CD1c-positive myeloid dendritic cell (primary cell): ENCODE measurements around the gene PPP1R13L.

Experiments
- DNase-seq: peaks from one replicate; pipeline ENCODE4 v3.0.0-alpha.2; 2016; ENCODE audit errors: extremely low spot score

The PPP1R13L gene

DNA sequence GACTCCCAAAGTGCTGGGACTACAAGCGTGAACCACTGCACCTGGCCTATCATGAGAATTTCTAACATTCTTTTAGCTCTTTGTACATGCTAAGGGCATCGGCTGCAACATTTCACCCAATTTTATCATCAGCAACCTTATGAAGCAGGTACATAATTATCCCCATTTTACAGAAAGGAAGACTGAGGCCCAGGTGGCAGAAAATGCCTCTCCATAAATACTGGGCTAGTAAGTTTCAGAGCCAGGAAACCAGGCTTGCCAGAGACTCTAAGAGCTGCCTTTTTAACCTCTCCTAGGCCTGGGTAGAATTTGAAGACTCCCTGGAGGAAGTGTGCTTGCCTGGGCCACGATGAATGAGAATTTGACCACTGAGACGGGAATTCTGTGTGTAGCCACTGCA lies 36.7 kb downstream of the PPP1R13L start:
- no peak for DNase-seq

DNA sequence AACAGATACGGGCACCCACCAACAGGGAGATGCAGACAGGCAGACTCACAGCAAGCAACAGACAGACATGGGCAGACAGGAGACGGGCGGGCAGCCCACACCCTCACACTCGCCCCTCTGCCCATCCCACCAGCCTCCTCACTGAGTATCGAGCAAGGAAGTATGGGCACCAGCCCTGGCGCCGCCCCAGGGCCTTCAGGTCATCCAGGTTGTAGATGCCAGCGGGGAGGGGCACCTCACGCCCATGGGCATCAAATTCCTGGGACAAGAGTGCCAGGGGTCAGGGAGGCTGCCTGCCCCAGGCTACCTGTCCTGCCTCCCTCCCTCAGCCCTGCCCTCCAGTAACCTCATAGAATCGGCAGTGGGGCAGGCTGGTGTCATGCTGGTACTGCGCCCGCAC lies 40.2 kb downstream of the PPP1R13L start:
- DNase-seq: no peak

DNA sequence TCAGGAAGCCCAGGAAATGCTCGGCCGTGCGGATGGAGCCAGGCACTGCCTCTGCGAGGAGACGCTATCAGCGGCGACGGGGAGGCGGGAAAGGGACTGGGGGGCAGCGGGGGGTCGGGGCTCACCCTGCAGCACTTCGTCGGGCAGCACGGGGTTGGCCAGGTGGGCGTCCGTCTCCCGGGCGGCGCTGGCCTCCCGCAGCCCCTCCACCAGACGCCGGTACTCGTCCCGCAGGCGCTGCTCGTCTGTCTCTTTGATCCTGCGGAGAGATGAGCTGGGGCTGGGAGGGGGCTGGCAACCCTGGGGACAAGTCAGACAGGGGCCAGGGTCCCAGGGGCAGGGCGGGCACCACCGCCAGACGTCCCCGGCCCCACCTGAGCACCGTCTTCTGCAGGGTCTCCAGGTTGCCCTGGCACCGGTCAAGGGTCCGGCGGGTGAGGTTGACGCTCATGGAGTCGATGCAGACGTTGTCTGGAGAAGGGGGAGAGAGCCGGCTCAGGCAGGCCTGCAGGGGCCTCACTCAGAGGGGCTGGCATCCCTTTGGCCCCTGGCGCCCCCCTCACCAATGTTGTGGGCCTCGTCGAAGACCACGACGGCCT lies 40.9 kb downstream of the PPP1R13L start:
- no peak for DNase-seq

DNA sequence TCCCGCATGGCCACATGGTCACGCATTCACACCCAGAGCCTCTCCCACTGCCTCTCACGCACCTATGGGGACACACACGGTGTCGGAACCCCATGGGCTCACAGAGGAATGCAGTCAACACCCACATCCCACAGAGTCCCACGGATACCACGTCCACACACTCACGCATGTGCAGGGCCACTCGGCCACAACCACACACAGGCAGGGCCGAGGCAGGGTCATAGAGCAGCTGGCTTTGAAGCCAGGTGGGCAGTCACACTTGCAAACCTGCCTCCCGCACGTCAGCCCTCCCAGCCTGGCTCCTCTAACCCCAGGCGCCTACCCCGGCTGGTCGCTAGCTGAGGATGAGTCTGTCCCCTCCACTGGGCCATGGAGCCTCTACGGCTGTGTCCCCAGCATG lies 42.6 kb downstream of the PPP1R13L start:
- no peak for DNase-seq

DNA sequence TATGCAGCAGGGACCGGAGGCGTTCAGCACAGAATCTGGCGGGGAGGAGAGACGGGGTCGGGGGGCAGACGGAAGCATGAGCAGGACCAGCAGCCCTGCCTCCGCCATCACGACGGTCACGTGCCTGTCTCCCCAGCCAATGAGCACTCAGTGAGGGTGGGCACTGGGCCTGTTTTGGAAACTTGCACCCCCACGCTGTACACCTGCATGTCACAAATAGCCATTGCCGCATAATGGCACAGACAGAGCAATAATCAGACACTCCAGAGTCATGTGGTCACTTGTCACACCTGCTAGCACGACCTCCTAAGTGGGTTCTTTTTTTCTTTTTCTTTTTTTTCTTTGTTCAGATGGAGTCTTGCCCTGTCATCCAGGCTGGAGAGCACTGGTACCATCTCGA lies 43.3 kb downstream of the PPP1R13L start:
- DNase-seq: no peak

DNA sequence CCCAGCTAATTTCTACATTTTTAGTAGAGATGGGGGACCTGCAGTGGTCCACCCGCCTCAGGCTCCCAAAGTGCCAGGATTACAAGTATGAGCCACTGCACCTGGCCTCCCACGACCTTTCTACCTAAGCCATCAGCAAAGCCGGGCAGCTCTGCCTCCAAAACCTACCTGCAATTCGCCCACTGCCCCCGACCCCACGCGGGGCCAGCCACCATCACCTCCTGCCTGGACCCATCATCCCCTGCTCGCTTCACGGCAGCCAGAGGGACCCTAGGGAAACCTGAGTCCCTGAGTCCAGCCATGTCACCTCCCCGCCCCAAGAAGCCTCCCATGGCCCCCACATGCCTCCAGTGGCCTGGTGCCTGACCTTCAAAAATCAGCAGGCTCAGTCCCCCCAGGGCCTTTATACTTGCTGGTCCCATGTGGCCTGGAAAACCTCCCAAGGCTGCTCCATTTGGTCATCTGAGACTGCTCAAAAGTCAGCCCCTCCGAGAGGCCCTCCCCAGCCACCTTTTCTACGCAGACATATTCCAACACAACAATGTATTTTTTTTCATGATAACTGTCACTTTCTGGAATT lies 46.6 kb downstream of the PPP1R13L start:
- no peak for DNase-seq

DNA sequence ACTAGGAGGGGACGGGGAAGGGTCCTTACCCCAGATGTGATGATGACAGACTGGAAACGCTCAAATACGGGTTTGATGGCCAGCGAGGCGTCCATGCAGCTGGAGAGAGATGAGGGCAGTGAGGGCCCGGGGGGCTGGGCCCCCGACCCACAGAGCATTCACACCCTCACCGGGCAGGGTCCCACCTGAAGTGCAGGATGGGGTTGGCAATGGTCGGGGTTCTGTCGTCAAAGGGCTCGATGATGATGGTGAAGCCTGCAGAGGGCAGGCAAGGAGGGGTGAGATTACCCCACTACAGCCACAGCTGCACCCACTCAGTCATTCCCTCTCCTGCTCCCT lies 47.5 kb downstream of the PPP1R13L start:
- no peak for DNase-seq

DNA sequence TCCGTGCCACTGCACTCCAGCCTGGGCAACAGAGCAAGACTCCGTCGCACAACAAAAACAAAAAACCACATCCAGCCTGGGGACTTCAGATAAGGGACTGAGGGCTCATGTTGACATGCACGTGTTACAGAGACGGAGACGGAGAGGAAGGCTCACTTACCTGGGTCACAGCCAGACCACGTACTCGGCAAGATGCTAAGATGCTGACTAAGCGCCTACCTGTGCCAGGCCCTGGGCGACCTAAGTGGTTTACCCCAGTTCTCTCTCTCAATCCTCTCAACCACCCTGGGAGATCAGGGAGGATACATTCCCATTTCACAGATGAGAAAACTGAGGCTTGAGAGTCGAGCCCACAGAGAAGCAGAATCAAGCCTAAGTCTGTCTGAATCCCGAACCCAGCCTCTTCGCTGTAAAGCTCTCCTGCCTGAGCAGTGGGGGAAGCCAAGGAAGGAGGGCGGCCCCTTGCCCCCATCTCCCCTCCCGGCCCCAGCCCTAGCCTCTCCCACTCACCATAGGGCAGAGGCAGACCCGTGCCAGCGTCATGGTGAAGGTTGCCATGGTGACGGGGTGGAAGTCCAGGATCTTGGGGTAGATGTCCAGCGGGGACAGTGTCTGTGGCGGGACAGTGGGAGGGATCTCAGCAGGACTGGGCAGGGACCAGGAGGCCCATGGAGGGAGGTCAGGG lies 48.0 kb downstream of the PPP1R13L start:
- DNase-seq: no peak

DNA sequence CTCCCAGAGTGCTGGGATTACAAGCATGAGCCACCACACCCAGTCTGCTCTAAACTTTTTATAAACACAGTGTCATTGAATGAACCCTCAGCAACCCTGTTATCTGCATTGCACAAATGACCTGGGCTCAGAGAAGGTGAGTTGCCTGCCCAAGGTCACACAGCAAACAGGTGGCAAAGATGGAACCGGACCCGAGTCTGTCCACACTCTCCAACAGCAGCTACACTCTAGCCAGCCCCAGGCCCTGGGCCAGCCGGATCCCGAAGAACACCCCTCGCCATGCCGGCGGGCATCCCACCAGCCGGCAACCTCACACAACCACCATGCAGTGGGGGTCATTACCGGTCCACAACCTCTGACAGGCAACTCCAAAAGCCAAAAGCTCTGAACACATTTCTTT lies 49.0 kb downstream of the PPP1R13L start:
- no peak for DNase-seq

DNA sequence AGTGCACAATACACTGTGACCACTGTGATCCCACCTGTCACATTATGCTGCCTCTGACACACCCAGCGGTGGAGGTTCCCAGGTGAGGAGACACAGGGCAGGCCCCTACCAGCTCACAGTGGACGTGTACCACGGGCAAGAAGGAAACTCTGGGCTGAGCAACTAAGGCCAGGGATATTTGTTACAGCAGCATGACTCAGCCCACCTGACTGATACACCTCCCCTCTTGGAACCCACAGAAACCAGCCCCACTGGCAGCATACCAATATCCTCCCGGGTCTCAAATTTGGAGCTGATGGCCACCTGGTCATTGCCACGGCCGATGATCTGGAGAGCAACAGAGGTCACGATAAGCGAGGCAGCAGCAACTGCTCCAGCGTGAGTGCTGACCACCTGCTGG lies 49.5 kb downstream of the PPP1R13L start:
- DNase-seq: no peak

DNA sequence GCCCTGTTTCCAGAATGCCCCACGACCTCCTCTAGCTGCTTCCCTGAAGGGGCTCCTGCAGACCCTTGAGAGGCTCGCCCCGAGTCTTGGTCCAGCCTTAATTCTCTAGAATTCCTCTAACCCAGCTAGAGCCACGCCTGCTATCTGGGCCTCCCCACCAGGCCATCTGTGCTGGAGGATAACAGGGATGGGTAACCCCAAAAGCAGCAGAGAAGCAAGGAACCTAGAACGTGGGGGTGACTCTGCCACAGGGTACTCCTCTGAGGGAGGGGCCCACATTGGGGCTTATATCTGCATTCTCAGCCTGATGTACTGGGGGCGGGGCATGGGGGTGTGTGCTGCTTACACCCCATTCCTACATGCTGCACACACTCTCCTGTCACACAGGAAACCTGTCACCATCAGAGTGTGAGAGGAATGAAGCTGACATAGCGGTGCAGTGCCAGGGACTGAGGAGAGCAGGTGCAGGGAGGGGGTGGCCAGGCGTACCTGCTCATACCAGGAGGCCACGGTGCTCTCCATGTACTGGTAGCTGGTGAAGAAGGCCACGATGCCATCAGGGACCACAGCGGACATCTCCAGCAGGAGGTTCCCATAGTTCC lies 50.5 kb downstream of the PPP1R13L start:
- no peak for DNase-seq

DNA sequence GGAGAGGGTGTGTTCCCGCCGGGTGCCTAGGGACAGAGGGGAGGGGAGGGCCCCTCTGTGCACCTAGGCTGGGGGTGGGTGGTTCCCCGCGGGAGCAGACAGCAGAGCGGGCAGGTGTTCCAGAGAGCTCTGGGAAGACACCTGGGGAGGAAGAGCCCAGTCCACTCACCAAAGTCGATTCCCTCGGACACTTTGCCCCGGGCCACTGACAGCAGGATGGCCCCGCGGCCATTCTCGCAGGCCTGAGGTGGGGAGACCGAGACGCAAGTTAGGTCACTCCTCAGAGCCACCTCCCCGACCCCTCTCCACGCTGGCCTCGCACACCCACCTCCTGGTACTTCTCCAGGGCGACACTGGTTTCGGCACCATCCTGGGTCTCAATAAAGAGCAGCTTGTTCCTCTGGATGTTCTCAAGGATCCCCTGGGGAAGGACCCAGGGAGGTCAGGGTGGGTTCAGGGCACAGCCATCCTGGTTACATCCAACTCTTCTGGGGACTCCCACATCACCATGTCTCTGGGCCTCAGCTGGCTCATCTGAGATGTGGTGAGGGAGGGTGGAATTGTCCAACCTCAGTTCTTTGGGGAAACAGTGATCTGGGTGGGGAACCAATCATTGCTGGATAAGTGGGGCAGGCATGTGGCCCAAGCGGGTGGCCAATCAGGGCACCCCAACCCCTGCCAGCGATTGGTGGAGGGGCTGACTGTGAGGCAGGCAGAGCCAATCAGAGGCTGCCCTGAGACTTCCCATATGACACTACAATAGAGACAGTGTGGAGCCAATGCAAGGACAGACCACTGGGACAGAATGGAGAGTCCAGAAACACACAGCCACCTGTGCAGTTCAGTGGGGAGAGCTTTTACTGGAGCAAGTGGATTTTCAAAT lies 51.7 kb downstream of the PPP1R13L start:
- DNase-seq: no peak

DNA sequence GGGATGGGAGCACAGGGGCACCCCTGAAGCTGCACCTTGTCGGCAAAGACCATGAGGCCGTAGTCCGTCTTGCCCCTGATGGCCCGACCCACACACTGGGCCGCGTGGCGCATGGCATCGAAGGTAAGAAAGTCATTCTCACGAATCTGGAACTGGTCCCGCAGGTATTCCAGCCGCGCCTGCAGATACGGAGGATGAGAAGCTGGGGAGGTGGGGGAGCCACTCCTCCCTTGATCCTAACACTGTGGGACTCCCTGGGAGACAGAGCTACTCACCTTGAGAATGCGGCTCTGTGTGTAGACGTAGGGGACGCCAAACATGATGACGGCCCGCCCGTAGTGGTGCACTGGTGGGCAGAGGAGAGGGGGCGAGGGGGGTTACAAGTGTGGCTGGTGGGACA lies 52.4 kb downstream of the PPP1R13L start:
- no peak for DNase-seq

DNA sequence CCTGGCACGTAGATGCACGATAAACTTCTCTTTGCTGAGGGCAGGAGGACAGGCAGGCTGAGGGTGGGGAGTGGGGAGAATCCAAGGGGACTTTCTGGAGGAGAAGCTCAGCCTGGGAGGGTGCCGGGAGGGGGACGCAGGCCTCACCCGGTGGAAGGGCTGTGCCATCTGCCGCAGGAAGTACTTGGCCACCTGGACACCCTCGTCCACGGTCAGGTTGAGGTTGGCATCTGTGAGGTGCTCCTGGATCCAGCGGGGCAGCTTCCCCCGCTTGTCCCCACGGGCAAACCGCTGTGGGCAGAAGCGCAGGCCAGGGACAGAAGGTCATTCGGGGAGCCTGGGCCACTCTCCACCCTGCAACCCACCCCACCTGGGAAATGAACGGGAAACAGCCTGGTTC lies 52.8 kb downstream of the PPP1R13L start:
- no peak for DNase-seq

DNA sequence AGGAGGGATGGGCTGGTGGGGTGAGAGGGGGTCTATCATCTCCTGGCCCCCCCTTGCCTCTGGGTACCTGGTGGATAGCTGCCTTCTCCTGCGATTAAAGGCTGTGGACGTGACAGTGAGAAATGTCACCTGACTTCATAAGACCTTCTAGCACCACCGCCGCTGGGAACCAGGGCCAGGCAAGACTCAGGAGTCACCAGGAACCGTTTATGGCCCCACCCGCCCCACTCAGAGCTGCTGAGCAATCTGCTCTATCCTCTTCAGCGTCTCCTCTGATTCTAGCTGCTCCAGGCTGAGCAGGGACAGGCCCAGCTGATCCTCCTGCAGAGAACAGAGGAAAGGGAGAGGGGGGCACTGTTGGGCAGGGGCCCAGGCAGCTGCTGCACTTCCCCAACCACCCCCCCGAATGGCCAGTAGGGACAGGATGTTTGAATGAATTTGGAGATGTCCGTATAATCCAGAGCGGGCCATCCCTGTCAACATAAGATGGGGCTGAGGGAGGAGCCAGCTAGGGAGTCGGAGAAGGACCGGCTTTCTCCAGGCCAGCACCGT lies 53.4 kb downstream of the PPP1R13L start:
- DNase-seq: no peak

DNA sequence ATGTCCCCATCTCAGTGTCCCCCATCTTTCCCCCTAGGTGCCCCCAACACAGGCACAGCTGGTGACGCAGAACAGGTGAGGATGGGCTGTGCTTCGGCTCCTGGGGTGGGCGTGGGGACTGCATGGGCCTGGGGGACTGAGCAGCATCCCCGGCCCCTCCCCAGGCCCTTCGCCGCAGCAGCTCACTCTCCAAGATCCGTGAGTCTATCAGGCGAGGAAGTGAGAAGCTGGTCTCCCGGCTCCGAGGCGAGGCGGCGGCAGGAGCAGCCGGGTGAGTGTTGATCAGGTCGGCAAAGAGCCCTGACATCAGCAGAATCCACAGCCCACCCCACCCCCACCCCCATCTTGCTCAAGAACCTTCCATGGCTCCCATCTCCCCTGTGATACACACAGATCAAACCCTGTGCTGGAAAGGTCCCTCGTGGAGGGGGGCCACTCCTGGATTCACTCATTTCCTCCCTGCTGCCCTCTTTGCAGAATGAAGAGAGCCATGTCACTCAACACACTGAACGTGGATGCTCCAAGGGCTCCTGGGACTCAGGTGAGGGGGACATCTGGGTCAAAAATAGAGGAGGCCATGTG lies 54.3 kb downstream of the PPP1R13L start:
- DNase-seq: no peak

DNA sequence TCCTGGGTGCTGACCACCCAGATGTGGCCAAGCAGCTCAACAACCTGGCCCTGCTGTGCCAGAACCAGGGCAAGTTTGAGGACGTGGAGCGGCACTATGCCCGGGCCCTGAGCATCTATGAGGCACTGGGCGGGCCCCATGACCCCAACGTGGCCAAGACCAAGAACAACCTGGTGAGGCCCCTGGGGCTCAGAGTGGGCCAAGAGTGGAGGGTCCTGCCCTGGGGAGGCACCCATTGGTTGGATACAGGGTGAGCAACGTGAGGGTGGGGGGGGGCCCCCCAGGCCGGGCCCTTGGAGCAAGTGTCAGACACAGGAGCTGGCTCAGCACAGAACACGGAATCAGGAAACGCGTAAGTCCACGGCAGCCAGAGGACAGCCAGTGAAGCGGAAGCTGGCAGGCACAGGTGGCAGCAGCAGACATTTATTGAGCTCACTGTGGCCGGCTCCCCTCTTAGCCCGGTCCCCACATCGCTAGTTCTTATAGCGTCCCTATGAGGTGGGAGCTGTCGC lies 55.4 kb downstream of the PPP1R13L start:
- no peak for DNase-seq

DNA sequence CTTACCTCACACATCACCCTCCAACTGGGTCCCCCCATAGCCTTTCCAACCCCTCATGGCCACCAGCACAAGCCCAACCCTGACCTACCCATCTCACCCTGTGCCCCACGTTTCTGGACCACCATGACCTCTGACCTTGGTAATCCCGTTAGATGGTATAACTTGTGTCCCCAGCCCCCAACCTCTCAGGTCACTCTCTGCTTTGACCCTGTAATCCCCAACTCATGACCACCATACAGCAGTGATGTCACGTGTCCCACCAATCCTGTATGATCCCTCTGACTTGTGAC lies 55.8 kb downstream of the PPP1R13L start:
- DNase-seq: no peak

DNA sequence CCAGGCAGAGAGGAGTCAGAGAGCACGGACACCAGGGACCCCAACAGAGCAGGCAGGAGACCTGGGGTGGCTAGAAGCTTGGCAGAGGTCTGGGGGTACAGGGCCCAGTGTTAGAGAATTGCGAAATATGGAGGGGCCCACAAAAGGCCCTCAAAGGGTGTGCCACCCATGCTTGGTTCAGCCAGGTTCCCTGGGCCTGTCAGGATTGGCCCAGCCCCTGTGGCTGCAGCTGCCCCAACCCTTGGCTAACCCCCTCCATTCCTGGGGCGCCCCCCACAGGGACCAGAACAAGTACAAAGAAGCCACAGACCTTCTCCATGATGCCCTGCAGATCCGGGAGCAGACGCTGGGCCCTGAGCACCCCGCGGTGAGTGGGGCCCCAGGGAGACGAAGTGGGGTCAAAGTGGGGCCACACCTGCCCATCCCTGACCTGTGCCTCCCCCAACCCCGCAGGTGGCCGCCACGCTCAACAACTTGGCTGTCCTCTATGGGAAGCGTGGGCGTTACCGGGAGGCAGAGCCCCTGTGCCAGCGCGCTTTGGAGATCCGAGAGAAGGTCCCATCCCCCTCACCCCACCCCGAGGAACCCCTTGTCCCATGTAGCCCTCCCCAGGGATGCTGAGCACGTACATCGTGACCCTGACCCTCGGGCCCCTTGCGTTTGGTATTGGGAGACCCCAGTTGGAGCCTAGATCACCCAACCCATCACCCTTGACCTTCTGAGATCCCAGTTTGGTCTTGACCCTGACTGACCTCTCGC lies 56.3 kb downstream of the PPP1R13L start:
- no peak for DNase-seq

DNA sequence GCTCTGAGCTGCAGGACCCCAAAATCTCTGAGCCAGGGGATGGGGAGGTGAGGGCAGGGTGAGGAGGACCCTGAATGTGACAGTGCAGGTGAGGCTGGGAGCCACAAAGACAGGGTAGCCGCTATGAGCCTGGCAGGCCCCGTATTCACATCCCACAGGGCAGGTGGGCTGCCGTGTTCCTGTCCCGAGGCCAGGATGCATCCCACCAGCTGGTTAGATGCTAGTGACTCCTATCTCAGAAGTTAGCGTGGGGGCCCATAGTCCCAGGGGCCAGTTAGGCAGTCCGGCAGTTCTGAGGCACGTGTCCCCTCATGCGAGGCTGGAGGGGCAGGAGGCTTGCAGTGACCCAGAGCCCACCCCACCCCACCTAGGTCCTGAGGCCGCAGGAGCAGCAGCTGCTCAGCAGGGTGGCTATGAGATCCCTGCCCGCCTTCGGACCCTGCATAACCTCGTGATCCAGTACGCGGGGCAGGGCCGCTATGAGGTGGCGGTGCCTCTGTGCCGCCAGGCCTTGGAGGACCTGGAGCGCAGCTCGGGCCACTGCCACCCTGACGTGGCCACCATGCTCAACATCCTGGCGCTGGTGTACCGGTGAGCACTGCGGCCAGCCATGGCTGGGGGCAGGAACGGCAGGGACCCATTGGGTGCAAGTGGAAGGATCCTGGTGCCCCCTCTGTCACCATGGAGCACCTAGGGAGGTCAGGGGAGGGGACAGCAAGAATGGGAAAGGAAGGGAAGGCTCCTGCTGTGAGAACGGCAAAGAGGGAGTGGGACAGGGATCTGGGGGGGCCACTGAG lies 57.1 kb downstream of the PPP1R13L start:
- DNase-seq: no peak
